Effector memory CD8-positive, alpha-beta T cell (primary cell): ENCODE data around the gene DDIT4L.
"Not testable (repeated sequence)": the region's sequence is repeated elsewhere in the genome, so short reads cannot be mapped to it uniquely, and the experiment has no call there.

ENCODE experiments used
- ATAC-seq: fragments of 150-1000 bp; cut with Tn5 transposase; replicated peaks from 2 replicates; pipeline ENCODE4 v1.10.0; 2021; ENCODE audit warnings: mild to moderate bottlenecking, moderate library complexity
- DNase-seq, 3 experiments: peaks; one replicate each; pipeline ENCODE4 v3.0.0; 2021
- H3K27ac Mint-ChIP-seq, 2 donors: one replicate each; pipeline ENCODE4 v1.8.0; 2022; ENCODE audit warnings: mild to moderate bottlenecking in 2 of 2, mixed read lengths in 2 of 2, moderate library complexity in 2 of 2
- H3K27me3 Mint-ChIP-seq, 2 donors: one replicate each; pipeline ENCODE4 v1.8.0; 2022; ENCODE audit warnings: mixed read lengths in 2 of 2
- H3K36me3 Mint-ChIP-seq: one replicate; pipeline ENCODE4 v1.8.0; 2022; ENCODE audit warnings: mild to moderate bottlenecking, moderate library complexity, mixed read lengths; ENCODE audit not compliant: insufficient read depth
- H3K4me1 Mint-ChIP-seq, 2 donors: one replicate each; pipeline ENCODE4 v1.8.0; 2022; ENCODE audit warnings: low read depth in 2 of 2, mixed read lengths in 2 of 2
- H3K4me3 Mint-ChIP-seq, 2 donors: one replicate each; pipeline ENCODE4 v1.8.0; 2022; ENCODE audit warnings: mild to moderate bottlenecking in 2 of 2, mixed read lengths in 2 of 2, moderate library complexity in 2 of 2
- H3K9me3 Mint-ChIP-seq, 2 donors: one replicate each; pipeline ENCODE4 v1.8.0; 2022; ENCODE audit warnings: mixed read lengths in 2 of 2

Gene DDIT4L

GRCh38 chr4:100147684-100148083, 42.6 kb downstream of the DDIT4L start:
- ATAC-seq = peak; percentile 33
- no peak overlapping the region for H3K27ac Mint-ChIP-seq
- no peaks in the 10 kb centered on the region for H3K4me1 Mint-ChIP-seq
- no peak overlapping the region for H3K4me3 Mint-ChIP-seq
- no peaks in the 10 kb centered on the region for H3K27me3 Mint-ChIP-seq
- no peak for DNase-seq
- H3K36me3 Mint-ChIP-seq = no peaks in the 10 kb centered on the region
- no peaks in the 10 kb centered on the region for H3K9me3 Mint-ChIP-seq

- Mint-ChIP-seq H3K4me3 (no peak overlapping the region), H3K36me3 (no peaks in the 10 kb centered on the region), H3K27me3 (no peaks in the 10 kb centered on the region), H3K9me3 (no peaks in the 10 kb centered on the region), H3K27ac (no peak overlapping the region), H3K4me1 (no peaks in the 10 kb centered on the region)
- no peak for ATAC-seq
- DNase-seq = no peak
These were observed 43.1 kb downstream of the DDIT4L start for GRCh38 chr4:100147198-100147597.

GRCh38 chr4:100146756-100147155, 43.5 kb downstream of the DDIT4L start:
- Mint-ChIP-seq H3K27me3 (no peaks in the 10 kb centered on the region), H3K4me1 (no peaks in the 10 kb centered on the region), H3K36me3 (no peaks in the 10 kb centered on the region), H3K4me3 (no peak overlapping the region), H3K9me3 (no peaks in the 10 kb centered on the region), H3K27ac (no peak overlapping the region)
- no peak for DNase-seq
- no peak for ATAC-seq

- DNase-seq, H3K4me1 Mint-ChIP-seq, H3K36me3 Mint-ChIP-seq, H3K4me3 Mint-ChIP-seq, H3K27ac Mint-ChIP-seq, H3K27me3 Mint-ChIP-seq, ATAC-seq, H3K9me3 Mint-ChIP-seq: not testable (repeated sequence)
These were observed 52.9 kb downstream of the DDIT4L start for GRCh38 chr4:100137320-100137719.
